AG04449 (cell line): ENCODE data around the gene MID1.

Experiments
- CTCF ChIA-PET: fragments of 350-600 bp; formaldehyde crosslinking; extraction: SDS; loops from one replicate; lab custom pipeline; 2021; ENCODE audit warnings: antibody characterized with exemption; lab: Yijun Ruan, JAX
- POLR2A ChIA-PET: fragments of 400-600, 350-600 bp; formaldehyde crosslinking; extraction: SDS; loops from one replicate; lab custom pipeline; 2020; ENCODE audit warnings: antibody characterized with exemption, inconsistent platforms; lab: Yijun Ruan, JAX
- DNase-seq: peaks from one replicate; pipeline ENCODE4 v3.0.0-alpha.2; 2010; ENCODE audit warnings: low read depth, low spot score
- H3K4me3 ChIP-seq: 2 replicates; pipeline ENCODE4 v1.5.1; 2011; ENCODE audit warnings: low read depth, mild to moderate bottlenecking, control low read depth, low read length
- CTCF ChIP-seq: IDR thresholded peaks from one replicate; pipeline ENCODE4 v1.5.1; 2011; ENCODE audit warnings: mild to moderate bottlenecking, moderate library complexity, low read length, control low read depth, inconsistent platforms; ENCODE audit not compliant: insufficient read depth; ENCODE audit errors: missing control alignments

MID1 gene

DNA sequence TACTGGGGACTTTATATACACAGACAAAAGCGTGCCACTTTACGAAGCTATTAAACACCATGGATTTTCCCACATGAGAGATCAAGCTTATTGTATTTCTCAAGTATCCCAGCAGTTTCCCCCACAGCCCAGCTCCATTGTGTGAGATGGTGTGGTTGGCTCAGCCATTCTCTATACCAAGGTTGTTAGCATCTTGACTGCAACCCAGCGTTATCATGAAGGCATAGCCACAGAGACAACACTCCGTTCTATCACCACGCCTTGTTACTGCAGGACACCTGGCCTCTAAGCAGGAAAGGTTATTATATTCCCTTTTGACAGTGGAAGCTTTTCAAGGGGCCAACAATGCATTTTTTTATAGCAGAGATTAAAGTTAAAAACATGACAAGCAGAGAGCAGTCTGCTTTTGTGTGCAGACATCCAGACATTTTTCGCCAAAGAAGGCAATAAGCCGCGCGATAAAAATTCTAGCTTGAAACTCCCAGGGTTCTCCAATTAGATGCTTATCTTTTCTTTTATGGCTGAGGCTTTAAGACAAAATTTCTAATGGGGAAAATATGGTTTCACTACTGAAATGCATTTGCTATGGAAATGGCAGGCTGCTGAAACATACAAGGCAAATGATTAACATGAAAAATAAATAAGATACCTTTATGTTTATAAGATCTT is 206.1 kb downstream of the MID1 start:
- TF ChIP-seq CTCF, result no peak
- no peak overlapping the region for H3K4me3 ChIP-seq
- DNase-seq, result no peak
- CTCF ChIA-PET, result interaction anchor here (0.6 kb wide), 1 partner anchor 222 kb away, joined by 3 read pairs; no protein-coding TSS in a partner anchor
- POLR2A ChIA-PET, result interaction anchor here (0.6 kb wide), 1 partner anchor 166 kb away, joined by 5 read pairs; no protein-coding TSS in a partner anchor

DNA sequence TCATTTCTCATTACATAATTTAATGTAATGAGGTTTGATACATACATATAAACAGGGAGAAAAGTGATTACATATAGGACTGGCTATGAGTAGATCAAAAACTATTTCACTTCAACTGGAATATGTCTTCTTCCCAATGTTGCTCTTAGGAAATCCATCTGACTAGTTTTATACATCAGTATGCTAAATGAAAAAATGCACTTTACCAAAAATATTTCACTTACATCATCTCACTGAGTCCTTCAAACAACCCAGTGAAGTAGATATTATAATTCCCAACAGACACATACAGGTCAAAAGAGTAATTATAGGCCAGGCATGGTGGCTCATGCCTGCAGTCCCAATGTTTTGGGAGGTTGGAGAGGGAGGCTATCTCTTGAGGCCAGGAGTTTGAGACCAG is 215.9 kb downstream of the MID1 start:
- ChIA-PET CTCF (no interaction called here), POLR2A (interaction anchor here (0.7 kb wide), 1 partner anchor 207 kb away, joined by 4 read pairs; no protein-coding TSS in a partner anchor)
- peak; percentile 62 for DNase-seq
- no peak for TF ChIP-seq CTCF
- H3K4me3 ChIP-seq, result no peak overlapping the region

DNA sequence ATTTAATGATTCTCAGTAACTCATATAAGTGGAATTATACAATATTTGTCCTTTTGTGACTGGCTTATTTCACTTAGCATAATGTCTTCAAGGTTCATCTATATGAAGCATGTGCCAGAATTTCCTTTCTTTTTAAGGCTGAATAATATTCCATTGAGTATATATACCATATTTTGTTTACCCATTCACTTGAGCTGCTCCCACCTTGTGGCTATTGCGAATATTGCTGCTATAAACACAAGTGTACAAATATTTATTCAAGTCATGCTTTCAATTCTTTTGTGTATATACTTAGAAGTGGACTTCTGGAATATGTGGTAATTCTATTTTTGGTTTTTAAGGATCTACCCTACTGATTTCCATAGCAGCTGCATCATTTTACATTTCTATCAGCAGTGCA is 219.1 kb downstream of the MID1 start:
- ChIA-PET CTCF (no interaction called here), POLR2A (no interaction called here)
- H3K4me3 ChIP-seq, result no peak overlapping the region
- DNase-seq, result no peak
- no peak for TF ChIP-seq CTCF

DNA sequence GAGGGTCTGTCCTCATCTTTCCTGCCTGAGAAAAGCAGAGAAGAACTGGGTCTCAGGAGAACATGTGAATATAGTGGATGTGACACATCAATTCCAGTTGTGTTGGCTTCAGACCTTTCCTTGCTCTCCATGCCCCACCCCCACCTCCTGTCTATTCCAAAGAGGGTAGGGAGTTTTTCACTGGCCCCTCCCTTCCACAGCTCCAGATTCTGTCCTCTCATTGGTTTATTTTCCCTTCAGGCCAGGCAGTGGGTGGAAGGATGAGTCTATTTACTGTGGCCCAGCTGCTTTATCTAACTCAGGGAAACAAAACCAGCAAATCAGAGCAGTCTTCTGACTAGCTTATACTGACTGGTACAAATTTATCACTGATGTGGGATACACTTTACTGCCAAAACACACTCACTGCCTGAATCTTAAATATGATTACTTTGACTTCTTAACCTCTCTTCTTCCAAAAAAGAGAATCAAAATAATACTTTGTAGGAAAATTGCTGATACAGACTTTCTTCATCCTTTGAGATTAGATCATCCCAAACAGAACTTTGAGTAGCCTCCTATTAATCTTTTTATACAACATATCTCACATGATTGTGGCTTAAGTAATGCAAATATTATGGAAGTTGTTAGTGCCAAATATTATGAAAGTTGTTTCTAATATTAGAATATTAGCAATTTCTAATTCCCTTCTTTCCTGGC is 221.2 kb downstream of the MID1 start:
- no peak for TF ChIP-seq CTCF
- H3K4me3 ChIP-seq, result no peak overlapping the region
- no peak for DNase-seq
- CTCF ChIA-PET, result no interaction called here
- POLR2A ChIA-PET, result no interaction called here

DNA sequence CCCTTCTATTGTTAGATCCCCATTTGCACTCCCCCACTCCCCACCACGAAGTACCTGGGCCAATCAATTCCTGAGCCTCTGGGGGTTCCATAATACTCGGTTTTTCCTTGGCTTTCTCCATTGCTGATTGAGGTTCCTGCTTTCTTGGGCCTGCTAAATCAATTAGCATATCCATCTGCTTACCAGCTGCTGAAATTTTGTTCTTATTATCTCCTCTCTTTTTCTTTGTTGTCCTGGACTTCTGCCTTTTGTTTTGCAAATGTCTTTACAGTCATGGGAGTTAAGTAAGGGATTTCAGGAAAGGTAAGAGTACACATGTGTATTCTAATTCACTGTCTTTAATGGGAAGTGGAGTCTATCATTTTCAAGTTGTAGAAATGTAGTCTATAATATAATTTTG is 222.2 kb downstream of the MID1 start:
- ChIA-PET POLR2A (no interaction called here), CTCF (no interaction called here)
- H3K4me3 ChIP-seq, result no peak overlapping the region
- no peak for TF ChIP-seq CTCF
- DNase-seq, result no peak

DNA sequence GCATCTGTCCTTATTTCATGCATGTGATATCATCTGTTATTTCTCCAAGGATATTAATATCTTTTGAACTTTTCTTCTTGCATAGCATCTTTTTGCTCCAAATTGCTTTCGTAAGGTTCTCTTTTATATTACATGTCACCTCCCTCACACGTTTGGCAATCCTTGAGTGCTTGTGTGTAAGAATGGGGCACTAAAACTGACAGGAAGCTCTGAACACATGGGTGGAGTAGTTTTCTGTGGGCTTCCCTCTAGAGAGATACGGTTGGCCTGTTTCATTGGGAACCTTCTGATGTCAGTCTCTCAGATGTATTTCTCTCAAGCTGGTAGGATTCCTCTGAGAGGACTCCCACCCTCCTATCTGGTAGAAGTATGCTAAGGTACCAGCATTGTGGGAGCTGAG is 223.0 kb downstream of the MID1 start:
- no peak for DNase-seq
- ChIA-PET POLR2A (no interaction called here), CTCF (no interaction called here)
- TF ChIP-seq CTCF, result no peak
- H3K4me3 ChIP-seq, result no peak overlapping the region
